Neural cell (in vitro differentiated cells): ENCODE data around the gene ZNF467.

Source experiments
- CTCF ChIP-seq: fragments of 450-650 bp; IDR thresholded peaks from 2 replicates; pipeline ENCODE4 v1.5.1; 2014; ENCODE audit warnings: antibody characterized with exemption, mild to moderate bottlenecking, moderate library complexity; ENCODE audit not compliant: poor library complexity, severe bottlenecking
- EP300 ChIP-seq: fragments of 450-650 bp; conservative IDR thresholded peaks from 2 replicates; pipeline ENCODE4 v1.6.1; 2014; ENCODE audit warnings: antibody characterized with exemption, mild to moderate bottlenecking, moderate library complexity; ENCODE audit not compliant: poor library complexity, severe bottlenecking
- RAD21 ChIP-seq: fragments of 450-650 bp; conservative IDR thresholded peaks from 2 replicates; pipeline ENCODE4 v1.6.1; 2014; ENCODE audit warnings: antibody characterized with exemption, mild to moderate bottlenecking, moderate library complexity

GRCh38 chr7:149732611-149733010, 40.8 kb downstream of the ZNF467 start:
- TF ChIP-seq RAD21: no peak
- no peak for TF ChIP-seq CTCF
- no peak for TF ChIP-seq EP300
